ENCODE data around the gene FXYD3.

Gene FXYD3

DNA sequence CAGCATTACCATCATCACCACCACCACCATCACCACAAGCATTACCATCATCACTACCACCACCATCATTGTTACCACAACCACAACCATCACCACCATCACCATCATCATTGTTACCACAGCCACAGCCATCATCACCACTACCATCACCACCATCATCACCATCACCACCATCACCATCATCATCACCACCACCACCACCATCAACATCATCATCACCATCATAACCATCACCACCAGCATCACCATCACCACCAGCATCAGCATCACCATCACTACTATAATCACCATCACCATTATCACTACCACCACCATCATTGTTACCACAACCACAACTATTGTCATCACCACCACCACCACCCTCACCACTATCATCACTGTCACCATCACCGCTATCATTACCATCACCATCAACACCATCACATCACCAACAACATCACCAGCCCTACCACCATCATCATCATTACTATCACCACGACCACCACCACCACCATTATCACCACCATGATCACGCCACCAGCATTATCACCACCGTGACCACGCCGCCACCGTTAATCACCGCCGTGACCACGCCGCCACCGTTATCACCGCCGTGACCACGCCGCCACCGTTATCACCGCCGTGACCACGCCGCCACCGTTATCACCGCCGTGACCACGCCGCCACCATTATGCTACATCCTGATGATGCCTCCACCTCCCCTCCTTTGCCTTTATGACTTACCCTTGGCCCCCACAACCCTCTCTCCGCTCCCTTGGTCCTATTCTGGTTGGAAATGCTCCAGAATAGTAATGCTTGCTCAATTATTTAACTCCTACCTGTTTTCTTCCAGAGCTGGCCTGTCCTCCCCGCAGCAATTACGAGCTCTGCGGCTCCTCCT is 10.0 kb upstream of the FXYD3 start:
- no peak for DNase-seq

- DNase-seq, result peak in 49 of 56 donors; percentile 16 to 90 (median 71)
Measured at GRCh38 chr19:35106291-35106583, 9.4 kb upstream of the FXYD3 start.

- DNase-seq, result no peak
Measured at GRCh38 chr19:35106898-35107541, 8.6 kb upstream of the FXYD3 start.

DNA sequence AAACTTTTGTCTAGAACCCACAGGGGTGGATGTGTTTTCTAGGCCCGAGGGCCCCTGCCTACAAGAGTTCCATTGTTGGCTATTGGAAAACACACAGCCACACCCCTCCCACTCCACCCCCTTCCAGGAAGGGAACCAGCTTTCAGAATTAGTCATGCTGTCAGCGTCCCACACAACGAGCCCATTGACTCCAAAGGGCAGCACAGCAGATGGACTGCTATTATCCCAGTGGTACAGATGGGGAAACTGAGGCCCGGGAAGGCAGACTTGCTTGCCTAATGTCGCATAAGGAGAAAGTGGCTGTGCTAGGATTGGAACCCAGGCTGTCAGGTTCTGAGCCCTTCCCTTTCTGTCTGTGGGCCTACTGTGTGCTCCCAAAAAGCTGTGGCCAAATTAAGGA is 8.1 kb upstream of the FXYD3 start:
- peak in 53 of 56 donors; percentile 24 to 94 (median 77) for DNase-seq

GRCh38 chr19:35108730-35109129 is 6.9 kb upstream of the FXYD3 start:
- DNase-seq, result no peak

DNA sequence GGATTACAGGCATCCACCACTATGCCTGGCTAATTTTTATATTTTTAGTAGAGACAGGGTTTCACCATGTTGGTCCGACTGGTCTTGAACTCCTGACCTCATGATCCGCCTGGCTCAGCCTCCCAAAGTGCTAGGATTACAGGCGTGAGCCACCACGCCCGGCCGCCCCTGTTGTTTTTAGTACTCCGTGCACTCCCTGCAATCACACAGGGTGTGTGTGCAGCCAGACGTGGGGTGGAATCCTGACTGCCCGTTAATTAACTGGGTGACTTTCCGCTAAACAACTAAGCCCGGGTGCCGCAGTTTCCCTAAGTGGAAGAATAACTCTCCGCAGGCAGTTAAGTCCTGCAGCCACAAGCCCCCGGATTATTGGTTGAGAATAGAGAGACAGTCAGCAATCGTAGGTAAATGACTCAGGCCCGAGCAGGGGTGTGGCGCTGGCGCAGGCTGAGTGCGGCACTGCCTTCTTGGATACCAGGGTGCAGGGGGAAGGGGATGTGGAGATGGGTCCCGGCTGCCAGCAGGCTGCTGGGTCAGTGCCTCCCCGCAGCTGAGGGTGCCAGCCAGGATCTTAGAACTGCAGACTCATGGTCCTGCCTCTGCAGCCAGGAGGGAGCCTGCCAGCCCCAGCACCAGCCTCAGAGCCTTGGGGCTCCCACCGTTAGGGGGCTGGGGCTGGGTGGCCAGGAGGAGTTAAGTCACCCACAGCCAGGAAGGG is 6.1 kb upstream of the FXYD3 start:
- peak in 45 of 56 donors; percentile 18 to 82 (median 49) for DNase-seq

GRCh38 chr19:35110974-35111373 is 4.6 kb upstream of the FXYD3 start:
- DNase-seq, result no peak

DNA sequence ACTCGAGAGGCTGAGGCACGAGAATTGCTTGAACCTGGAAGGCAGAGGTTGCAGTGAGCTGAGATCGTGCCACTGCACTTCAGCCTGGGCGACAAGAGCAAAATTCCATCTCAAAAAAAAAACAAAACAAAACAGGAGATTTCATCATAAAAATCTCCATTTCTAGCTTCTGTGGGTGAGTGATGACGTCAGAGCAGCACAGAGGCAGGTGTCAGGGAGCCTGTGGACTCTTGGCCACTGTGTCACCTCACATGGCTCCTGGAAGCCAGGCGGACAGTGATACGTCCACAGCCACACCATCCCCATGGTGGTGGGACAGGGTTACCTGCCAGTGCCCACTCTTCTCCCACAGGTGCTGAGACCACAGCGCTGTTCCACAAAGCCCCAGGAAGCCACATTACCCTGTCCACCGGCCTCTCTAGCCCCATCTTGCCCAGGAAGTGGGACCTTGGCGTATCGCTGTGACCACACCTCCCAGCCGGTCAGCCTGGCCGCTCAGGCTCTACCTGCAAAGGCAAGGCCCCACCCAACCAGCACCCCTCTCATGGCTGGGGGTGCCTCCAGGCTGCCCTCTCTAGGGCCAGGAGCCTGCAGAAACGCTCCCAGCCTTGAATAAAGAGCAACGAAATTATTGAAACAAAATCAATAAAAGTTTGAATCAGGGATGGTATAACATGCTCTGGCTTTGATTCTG is 2.5 kb upstream of the FXYD3 start:
- no peak for DNase-seq

DNA sequence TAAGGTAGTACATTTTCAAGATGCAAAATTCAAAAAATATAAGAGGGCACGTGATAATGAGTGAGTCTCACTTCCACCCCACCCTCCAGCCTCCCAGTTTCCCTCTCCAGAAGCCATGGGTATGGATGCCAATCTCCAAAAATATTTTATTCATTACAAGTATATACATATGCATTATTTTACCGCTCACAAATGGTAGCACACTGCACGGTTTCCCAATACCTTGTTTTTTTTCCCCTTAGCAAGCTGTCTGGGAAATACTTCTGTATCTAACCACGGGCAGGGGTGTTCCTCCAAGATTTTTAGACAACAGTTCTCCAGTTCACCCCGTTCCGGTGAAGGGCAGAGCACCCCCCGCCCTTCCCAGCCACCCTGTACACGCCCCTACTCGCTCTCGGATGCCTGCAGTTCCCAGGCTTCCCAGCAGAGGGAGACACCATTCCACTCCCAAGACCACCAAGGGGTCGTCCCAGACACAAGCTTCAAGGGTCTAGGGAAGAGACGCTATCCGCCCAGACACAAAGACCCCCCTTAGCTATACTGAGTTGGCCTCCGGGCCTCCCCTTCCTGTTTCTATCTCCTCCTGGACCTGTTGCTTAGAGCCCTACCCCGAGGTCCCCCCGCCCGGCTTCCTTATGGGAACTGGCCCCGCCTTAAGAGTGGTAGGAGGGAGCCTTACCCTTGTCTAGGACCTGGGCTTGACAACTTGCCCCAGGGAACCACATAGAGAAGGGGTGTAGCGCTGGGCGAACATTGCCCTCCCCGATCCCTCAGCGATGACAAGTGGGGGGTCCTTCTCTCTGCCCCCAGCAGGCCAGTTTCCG is 1.1 kb upstream of the FXYD3 start:
- peak in 54 of 56 donors; percentile 40 to 91 (median 80) for DNase-seq

DNA sequence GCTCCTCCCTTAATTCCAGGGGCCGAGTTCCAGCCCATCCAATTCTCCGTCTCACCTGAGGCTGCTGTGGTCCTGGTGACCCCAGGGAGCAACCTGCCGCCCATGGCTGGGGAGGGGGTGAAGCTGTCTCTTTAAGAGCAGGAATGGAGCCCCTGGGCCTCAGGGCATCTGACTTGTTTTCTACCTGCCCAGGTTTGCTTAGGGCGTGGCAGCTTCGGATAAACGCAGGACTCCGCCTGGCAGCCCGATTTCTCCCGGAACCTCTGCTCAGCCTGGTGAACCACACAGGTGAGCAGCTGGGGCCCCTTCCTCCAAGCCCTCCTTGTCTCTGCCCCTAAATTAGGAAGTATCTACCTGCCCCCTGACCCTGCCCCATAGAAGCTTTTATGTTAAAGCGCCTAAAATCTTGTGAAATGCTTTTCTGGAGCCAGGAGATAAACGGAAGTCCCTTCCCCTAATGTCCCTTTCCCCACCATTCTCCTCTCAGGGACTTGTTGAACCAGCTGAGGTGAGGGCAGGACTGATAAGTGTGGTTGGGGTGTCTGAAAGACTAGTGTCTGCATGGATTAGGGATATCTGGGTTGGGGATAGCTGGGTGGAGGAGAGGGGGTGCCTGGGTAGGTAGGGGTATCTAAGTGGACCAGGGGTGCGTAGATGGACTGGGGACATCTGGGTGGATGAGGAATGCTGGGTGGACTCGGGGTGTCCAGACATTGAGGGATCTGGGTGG is 614 bp downstream of the FXYD3 start:
- DNase-seq, result no peak

DNA sequence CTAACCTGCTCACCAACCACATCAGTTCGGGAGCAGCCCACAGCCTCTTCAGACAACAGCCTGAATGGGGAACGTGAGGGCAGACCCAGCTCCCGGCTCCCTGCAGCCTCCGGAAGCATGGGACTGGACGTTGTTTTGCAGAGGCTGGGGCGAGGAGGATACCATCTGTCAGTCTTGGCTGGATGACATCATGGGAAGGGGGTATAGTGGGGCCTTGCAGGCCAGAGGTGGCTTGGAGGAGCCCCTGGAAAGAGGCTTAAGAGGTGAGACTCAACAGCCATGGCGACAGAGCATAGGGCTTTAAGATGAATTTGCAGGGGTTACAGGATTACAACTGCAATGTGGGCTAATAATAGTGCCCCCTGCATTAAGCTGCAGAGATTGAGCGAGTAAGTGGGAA is 1.5 kb downstream of the FXYD3 start:
- peak in 1 of 56 donors; percentile 30 for DNase-seq

DNA sequence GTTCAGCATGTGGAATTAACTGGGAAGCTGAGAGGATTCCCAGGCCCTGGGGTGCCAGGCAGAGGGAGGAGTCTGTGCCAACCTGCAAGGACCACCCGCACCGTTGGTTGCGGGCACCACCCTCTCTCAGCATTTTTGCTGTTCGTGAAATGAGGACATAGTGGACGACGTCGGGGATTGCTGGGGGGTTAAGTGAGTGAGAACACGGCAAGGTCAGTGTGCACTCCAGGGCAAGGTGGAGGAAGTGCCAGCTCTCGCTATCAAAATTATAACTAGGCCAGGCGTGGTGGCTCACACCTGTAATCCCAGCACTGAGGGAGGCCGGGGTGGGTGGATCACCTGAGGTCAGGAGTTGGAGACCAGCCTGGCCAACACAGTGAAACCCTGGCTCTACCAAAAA is 2.2 kb downstream of the FXYD3 start:
- no peak for DNase-seq

GRCh38 chr19:35118268-35119020 is 2.8 kb downstream of the FXYD3 start:
- DNase-seq, result no peak

- DNase-seq, result no peak
Measured at GRCh38 chr19:35119091-35119490, 3.5 kb downstream of the FXYD3 start.

DNA sequence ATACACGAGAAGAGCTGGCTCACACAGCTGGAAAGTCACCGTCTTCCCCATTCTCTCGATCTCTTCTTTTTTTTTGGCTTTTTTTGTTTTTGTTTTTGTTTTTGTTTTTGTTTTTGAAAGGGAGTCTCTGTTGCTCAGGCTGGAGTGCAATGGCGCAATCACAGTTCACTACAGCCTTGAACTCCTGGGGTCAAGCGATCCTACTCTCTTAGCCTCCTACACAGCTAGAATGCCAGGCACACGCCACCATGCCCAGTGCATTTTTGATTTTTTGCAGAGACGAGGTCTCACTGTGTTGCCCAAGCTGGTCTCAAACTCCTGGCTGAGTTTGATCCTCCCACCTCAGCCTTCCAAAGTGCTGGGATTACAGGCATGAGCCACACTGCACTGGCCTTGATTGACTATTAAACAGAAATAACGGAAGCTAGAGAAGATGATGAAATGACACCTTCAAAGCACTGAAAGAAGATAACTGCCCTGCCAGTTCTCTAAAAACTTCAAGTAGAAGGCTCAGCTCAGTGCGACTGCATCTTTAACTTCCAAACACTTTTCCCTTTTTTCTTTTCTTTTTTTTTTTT is 4.0 kb downstream of the FXYD3 start:
- no peak for DNase-seq

GRCh38 chr19:35120492-35120891 is 4.9 kb downstream of the FXYD3 start:
- peak in 24 of 56 donors; percentile 19 to 79 (median 42) for DNase-seq

GRCh38 chr19:35120898-35121297 is 5.3 kb downstream of the FXYD3 start:
- DNase-seq, result no peak

DNA sequence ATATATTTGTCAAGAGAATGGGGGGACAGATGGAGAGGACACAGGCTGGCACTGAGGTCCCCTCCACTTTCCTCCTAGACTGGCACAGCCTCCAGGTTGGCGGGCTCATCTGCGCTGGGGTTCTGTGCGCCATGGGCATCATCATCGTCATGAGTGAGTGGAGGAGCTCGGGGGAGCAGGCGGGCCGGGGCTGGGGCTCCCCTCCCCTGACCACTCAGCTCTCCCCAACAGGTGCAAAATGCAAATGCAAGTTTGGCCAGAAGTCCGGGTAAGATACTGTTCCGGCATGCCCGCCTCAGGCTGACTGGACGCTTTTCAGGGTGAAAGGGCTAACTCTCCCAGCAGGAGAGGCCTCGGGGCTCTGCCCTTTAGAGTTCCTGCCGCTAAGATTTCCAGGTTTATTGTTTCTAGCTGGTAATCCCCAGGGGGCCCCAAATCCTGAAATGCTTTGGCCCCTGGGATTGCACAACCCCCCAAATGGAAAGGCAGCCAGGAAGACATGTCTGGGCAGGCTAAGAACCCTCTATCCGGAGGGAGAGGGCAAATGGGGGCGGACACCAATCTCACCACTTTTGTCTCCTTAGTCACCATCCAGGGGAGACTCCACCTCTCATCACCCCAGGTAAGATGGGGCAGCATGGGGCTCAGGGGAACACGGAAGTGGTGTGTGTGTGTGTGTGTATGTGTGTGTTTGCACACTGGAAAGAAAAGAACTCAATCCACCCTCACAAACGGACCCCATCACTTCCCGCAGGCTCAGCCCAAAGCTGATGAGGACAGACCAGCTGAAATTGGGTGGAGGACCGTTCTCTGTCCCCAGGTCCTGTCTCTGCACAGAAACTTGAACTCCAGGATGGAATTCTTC is 7.3 kb downstream of the FXYD3 start:
- DNase-seq, result no peak
